ENCODE measurements around the gene ASTL.

Gene ASTL

DNA sequence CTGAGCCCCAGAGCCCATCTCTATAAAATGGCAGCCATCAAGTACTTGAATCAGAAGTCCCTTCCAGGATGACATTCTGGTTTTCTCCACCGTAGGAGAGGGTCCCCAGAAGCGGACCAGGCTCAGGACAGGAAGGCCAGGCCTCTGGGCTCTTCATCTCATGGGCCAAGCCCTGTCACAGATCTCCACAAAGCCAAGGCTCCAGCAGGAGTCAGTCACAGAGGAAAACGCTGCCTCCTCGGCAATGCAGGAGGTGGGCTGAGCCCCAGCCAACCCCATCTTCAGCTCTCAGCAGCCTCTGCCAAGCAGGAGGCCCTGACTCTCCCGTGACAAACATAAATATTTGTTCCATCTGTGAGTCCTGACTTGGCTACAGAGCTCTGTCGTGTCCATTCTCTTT lies 64.1 kb downstream of the ASTL start:
- DNase-seq, result no peak

DNA sequence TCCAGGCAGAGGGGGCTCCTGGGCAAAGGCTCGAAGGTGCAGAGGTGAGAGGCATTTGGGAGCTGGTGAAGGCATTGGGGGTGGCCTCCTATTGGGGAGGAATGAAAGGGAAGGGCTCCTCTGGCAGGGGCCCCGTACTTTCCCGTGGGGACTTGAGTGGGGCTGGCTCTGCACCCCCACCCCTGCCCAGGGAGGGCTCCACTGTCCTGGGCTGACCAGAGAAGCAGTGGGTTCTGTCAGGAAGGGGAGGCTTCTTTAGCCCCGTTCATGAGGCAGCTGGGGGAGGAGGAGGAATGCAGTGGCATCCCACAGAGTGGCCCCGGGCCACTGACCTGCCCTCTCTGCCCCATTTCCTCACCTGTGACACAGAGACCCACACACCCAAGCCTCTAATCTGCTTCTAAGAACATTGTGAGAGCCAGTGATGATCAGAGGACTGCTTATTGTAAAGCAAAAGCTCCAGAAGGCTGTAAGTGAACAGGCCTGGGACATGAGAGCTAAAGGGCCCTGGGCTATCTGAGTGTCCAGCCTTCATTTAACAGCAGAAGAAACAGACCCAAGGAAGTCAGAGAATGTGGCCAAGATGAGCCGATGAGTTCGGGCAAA lies 65.0 kb downstream of the ASTL start:
- DNase-seq, result no peak

Data from activated CD4-positive, alpha-beta T cell treated with anti-CD3 and anti-CD28 coated beads, Interleukin-2, Interleukin-6, amounts not matched to agents 100 ng/mL and 50 ng/mL, durations not matched to agents 16 hours and 8 hours (primary cell).